GM21390 (cell line): ENCODE data around the gene CEP120.
"Not testable (repeated sequence)": the region's sequence is repeated elsewhere in the genome, so short reads cannot be mapped to it uniquely, and the experiment has no call there.

Experiments
- ATAC-seq: cut with Tn5 transposase; IDR thresholded peaks from one replicate; pipeline ENCODE4 v1.9.1; 2021; ENCODE audit not compliant: unreplicated experiment

CEP120 gene

GRCh38 chr5:123391009-123391408, 32.2 kb downstream of the CEP120 start:
- no peak for ATAC-seq

- no peak for ATAC-seq
Observed at GRCh38 chr5:123389794-123390193, 33.4 kb downstream of the CEP120 start.

GRCh38 chr5:123387313-123387712, 35.9 kb downstream of the CEP120 start:
- ATAC-seq = no peak

- ATAC-seq = no peak
Observed at GRCh38 chr5:123382252-123382651, 41.0 kb downstream of the CEP120 start.

GRCh38 chr5:123371575-123372179, 51.5 kb downstream of the CEP120 start:
- ATAC-seq = no peak

GRCh38 chr5:123369371-123369968, 53.7 kb downstream of the CEP120 start:
- ATAC-seq = no peak

- no peak for ATAC-seq
Observed at GRCh38 chr5:123367739-123368138, 55.5 kb downstream of the CEP120 start.

GRCh38 chr5:123365156-123365555, 58.0 kb downstream of the CEP120 start:
- ATAC-seq = no peak

- no peak for ATAC-seq
Observed at GRCh38 chr5:123364441-123365155, 58.6 kb downstream of the CEP120 start.

GRCh38 chr5:123360910-123361309, 62.3 kb downstream of the CEP120 start:
- ATAC-seq = no peak

GRCh38 chr5:123360201-123360571, 63.0 kb downstream of the CEP120 start:
- no peak for ATAC-seq

- no peak for ATAC-seq
Observed at GRCh38 chr5:123359454-123360200, 63.6 kb downstream of the CEP120 start.

GRCh38 chr5:123358751-123359150, 64.5 kb downstream of the CEP120 start:
- no peak for ATAC-seq

GRCh38 chr5:123358304-123358703, 64.9 kb downstream of the CEP120 start:
- ATAC-seq = no peak

- no peak for ATAC-seq
Observed at GRCh38 chr5:123351820-123352219, 71.4 kb downstream of the CEP120 start.

GRCh38 chr5:123351240-123351639, 72.0 kb downstream of the CEP120 start:
- no peak for ATAC-seq

GRCh38 chr5:123350742-123351141, 72.5 kb downstream of the CEP120 start:
- ATAC-seq = no peak

GRCh38 chr5:123344816-123345426, 78.3 kb downstream of the CEP120 start:
- no peak for ATAC-seq

GRCh38 chr5:123340928-123341327, 82.3 kb downstream of the CEP120 start:
- ATAC-seq = no peak

GRCh38 chr5:123308377-123308776, 114.8 kb downstream of the CEP120 start:
- not testable (repeated sequence) for ATAC-seq

- ATAC-seq = no peak
Observed at GRCh38 chr5:123305751-123306150, 117.5 kb downstream of the CEP120 start.
